SK-N-SH (cell line): ENCODE results near the gene SLC16A12. TPM values are rescaled to one million over a fixed set of nuclear protein-coding genes. Genes with fewer than 3 reads are reported as not detected.

Experiments
- CTCF ChIA-PET: fragments of 300-600, 350-600 bp; formaldehyde crosslinking; extraction: SDS; loops from one replicate; lab custom pipeline; 2021; lab: Yijun Ruan, JAX
- POLR2A ChIA-PET: fragments of 350-600 bp; sonication (Branson Sonifier 250); formaldehyde crosslinking; extraction: SDS; loops from one replicate; lab custom pipeline; 2020; ENCODE audit warnings: antibody characterized with exemption, inconsistent platforms; lab: Yijun Ruan, JAX
- DNase-seq: peaks from one replicate; pipeline ENCODE4 v3.0.0; 2012
- H2AFZ ChIP-seq: fragments of 200-600 bp; sonication (generic); 2 replicates; pipeline ENCODE4 v1.8.1; 2016; ENCODE audit warnings: antibody characterized with exemption, mild to moderate bottlenecking, low read depth
- H3F3A ChIP-seq: fragments of 200-600 bp; sonication (generic); replicated peaks from 2 replicates; pipeline ENCODE3; 2016; ENCODE audit warnings: antibody characterized with exemption, mild to moderate bottlenecking; ENCODE audit not compliant: insufficient read depth
- H3K27ac ChIP-seq, 2 experiments: fragments of 200-500 bp in 1 of 2; fragments of 200-600 bp in 1 of 2; sonication (Bioruptor generic) in 1 of 2; sonication (generic), shearing (Covaris generic) in 1 of 2; 2 replicates each; pipeline versions ENCODE4 v1.5.1 to v1.6.1; 2014 to 2016; ENCODE audit warnings: low read depth in 2 of 2, inconsistent platforms in 1 of 2, low read length in 1 of 2, mild to moderate bottlenecking in 1 of 2, mixed read lengths in 1 of 2
- H3K27me3 ChIP-seq: fragments of 200-600 bp; sonication (generic), shearing (Covaris generic); 2 replicates; pipeline ENCODE4 v1.6.1; 2016; ENCODE audit warnings: mixed run types; ENCODE audit not compliant: insufficient read depth
- H3K36me3 ChIP-seq, 2 experiments: fragments of 200-500 bp in 1 of 2; fragments of 200-600 bp in 1 of 2; sonication (Bioruptor generic) in 1 of 2; sonication (generic) in 1 of 2; replicated peaks in 1 of 2; 2 replicates each; pipeline versions ENCODE3 to v1.5.1; 2014 to 2016; ENCODE audit warnings: low read length in 1 of 2, mild to moderate bottlenecking in 1 of 2; ENCODE audit not compliant: insufficient read depth in 2 of 2, control insufficient read depth in 1 of 2
- H3K4me1 ChIP-seq, 2 experiments: fragments of 200-500 bp in 1 of 2; fragments of 200-600 bp in 1 of 2; sonication (Bioruptor generic) in 1 of 2; sonication (generic), shearing (Covaris generic) in 1 of 2; 2 replicates each; pipeline versions ENCODE4 v1.5.1 to v1.6.1; 2014 to 2016; ENCODE audit warnings: low read depth in 1 of 2, low read length in 1 of 2, mixed run types in 1 of 2; ENCODE audit not compliant: insufficient read depth in 2 of 2, control insufficient read depth in 1 of 2
- H3K4me2 ChIP-seq: fragments of 200-600 bp; sonication (generic), shearing (Covaris generic); 2 replicates; pipeline ENCODE4 v1.6.1; 2017; ENCODE audit warnings: mixed run types
- H3K4me3 ChIP-seq, 2 experiments: fragments of 200-500 bp in 1 of 2; fragments of 200-600 bp in 1 of 2; sonication (Bioruptor generic) in 1 of 2; sonication (generic), shearing (Covaris generic) in 1 of 2; 2 replicates each; pipeline versions ENCODE4 v1.5.1 to v1.8.1; 2014 to 2016; ENCODE audit warnings: low read depth in 2 of 2, inconsistent platforms in 1 of 2, low read length in 1 of 2, mild to moderate bottlenecking in 1 of 2, mixed read lengths in 1 of 2, moderate library complexity in 1 of 2
- H3K79me2 ChIP-seq: fragments of 200-600 bp; sonication (generic); 2 replicates; pipeline ENCODE4 v1.8.1; 2017; ENCODE audit warnings: mild to moderate bottlenecking; ENCODE audit not compliant: insufficient read depth
- H3K9ac ChIP-seq: fragments of 200-600 bp; sonication (generic); 2 replicates; pipeline ENCODE4 v1.6.1; 2017; ENCODE audit warnings: mixed run types
- H3K9me2 ChIP-seq: fragments of 200-600 bp; sonication (generic); 2 replicates; pipeline ENCODE4 v1.6.1; 2017; ENCODE audit warnings: mixed run types
- H3K9me3 ChIP-seq: fragments of 200-600 bp; sonication (generic); 2 replicates; pipeline ENCODE4 v1.6.1; 2017; ENCODE audit warnings: mixed run types, mild to moderate bottlenecking, moderate library complexity
- H4K20me1 ChIP-seq: fragments of 200-600 bp; sonication (generic); 2 replicates; pipeline ENCODE4 v1.6.1; 2017; ENCODE audit warnings: mild to moderate bottlenecking, mixed run types; ENCODE audit not compliant: insufficient read depth
- CHD2 ChIP-seq: fragments of 150-350 bp; IDR thresholded peaks from 2 replicates; pipeline ENCODE4 v1.6.1; 2018; ENCODE audit warnings: low read length; ENCODE audit not compliant: partially characterized antibody
- ELF1 ChIP-seq: IDR thresholded peaks from 2 replicates; pipeline ENCODE4 v1.4.0; 2012
- EP300 ChIP-seq, 2 experiments: IDR thresholded peaks; 2 replicates each; pipeline versions ENCODE4 v1.4.0 to v1.6.1; 2012; ENCODE audit warnings: borderline replicate concordance in 1 of 2, low read depth in 1 of 2, low read length in 1 of 2
- EZH2phosphoT487 ChIP-seq: fragments of 200-600 bp; sonication (generic); IDR thresholded peaks from 2 replicates; pipeline ENCODE4 v1.6.1; 2017; ENCODE audit warnings: low read depth, mixed run types, mild to moderate bottlenecking, antibody characterized with exemption, moderate library complexity, borderline replicate concordance
- GABPA ChIP-seq: IDR thresholded peaks from 2 replicates; pipeline ENCODE4 v1.4.0; 2012; ENCODE audit warnings: low read depth, mild to moderate bottlenecking
- MAX ChIP-seq: IDR thresholded peaks from 2 replicates; pipeline ENCODE4 v1.4.0; 2012; ENCODE audit warnings: low read depth
- MEF2A ChIP-seq: IDR thresholded peaks from 2 replicates; pipeline ENCODE4 v1.4.0; 2012; ENCODE audit warnings: low read depth, borderline replicate concordance
- MXI1 ChIP-seq: IDR thresholded peaks from 2 replicates; pipeline ENCODE4 v1.6.1; 2012; ENCODE audit warnings: mild to moderate bottlenecking, low read depth, low read length, improper control_type of control experiment
- NFIC ChIP-seq: IDR thresholded peaks from 2 replicates; pipeline ENCODE4 v1.4.0; 2012; ENCODE audit warnings: borderline replicate concordance
- POLR2AphosphoS5 ChIP-seq: IDR thresholded peaks from 2 replicates; pipeline ENCODE4 v1.6.1; 2012; ENCODE audit warnings: low read depth, low read length
- RAD21 ChIP-seq: IDR thresholded peaks from 2 replicates; pipeline ENCODE4 v1.6.1; 2012; ENCODE audit warnings: mild to moderate bottlenecking, low read length
- RCOR1 ChIP-seq: fragments of 150-350 bp; IDR thresholded peaks from 2 replicates; pipeline ENCODE4 v1.6.1; 2017; ENCODE audit warnings: antibody characterized with exemption, low read length
- TAF1 ChIP-seq: IDR thresholded peaks from 2 replicates; pipeline ENCODE4 v1.6.1; 2012; ENCODE audit warnings: low read depth, mild to moderate bottlenecking, low read length, moderate library complexity, borderline replicate concordance
- TEAD4 ChIP-seq: IDR thresholded peaks from 2 replicates; pipeline ENCODE4 v1.4.0; 2012; ENCODE audit warnings: mild to moderate bottlenecking, borderline replicate concordance; ENCODE audit not compliant: insufficient read depth
- USF2 ChIP-seq: fragments of 150-350 bp; IDR thresholded peaks from 2 replicates; pipeline ENCODE4 v1.6.1; 2017; ENCODE audit warnings: antibody characterized with exemption, low read length, low read depth, borderline replicate concordance
- YY1 ChIP-seq: IDR thresholded peaks from 2 replicates; pipeline ENCODE4 v1.4.0; 2012; ENCODE audit warnings: low read depth, mild to moderate bottlenecking
- WGBS: methylation state at CpG from one replicate; pipeline ENCODE4 v1.1.6; 2017; ENCODE audit warnings: low lambda C conversion rate; 5-methylcytosine and 5-hydroxymethylcytosine counted together
- polyA plus RNA-seq, 3 experiments: library from polyadenylated mRNA; depleted of rRNA; stranded (reverse); fragments of >200 nt; gene quantifications; 2 replicates each; pipeline ENCODE4 v1.2.3, GENCODE V29; 2012
- TF ChIP-seq, protein P1 (sequence below): fragments of 150-350 bp; IDR thresholded peaks from 2 replicates; pipeline ENCODE4 v1.6.1; 2016; ENCODE audit warnings: mild to moderate bottlenecking, low read depth, low read length
- TF ChIP-seq, protein P2 (sequence below): IDR thresholded peaks from 2 replicates; pipeline ENCODE4; 2012

Gene SLC16A12
- polyA plus RNA-seq, 1 of the 3 experiments (the other 2 are of a cell fraction) = 0.13 TPM

GRCh38 chr10:89567576-89568245 lies 32.3 kb upstream of the SLC16A12 start:
- Histone ChIP-seq H3K36me3 (no peaks in the 10 kb centered on the region), H3K4me3 (no peak overlapping the region), H3K9ac (no peak overlapping the region), H4K20me1 (no peaks in the 10 kb centered on the region), H3K79me2 (no peaks in the 10 kb centered on the region), H2AFZ (no peak overlapping the region), H3K9me3 (no peaks in the 10 kb centered on the region)
- POLR2A ChIA-PET = no interaction called here
- 74% methylated on average over 3 of the region's 3 CpGs for WGBS
- DNase-seq = no peak
- TF ChIP-seq TEAD4 = no peak
- no peak for TF ChIP-seq EP300 (IDR thresholded peaks at IDR 0.05; ENCODE audit: borderline replicate concordance in 1 of 2, low read depth in 1 of 2, low read length in 1 of 2)
- no peak for TF ChIP-seq NFIC
- TF ChIP-seq MAX = no peak
- TF ChIP-seq USF2 = no peak
- no peak for TF ChIP-seq POLR2AphosphoS5
- no peak for TF ChIP-seq ELF1
- TF ChIP-seq, protein P1, sequence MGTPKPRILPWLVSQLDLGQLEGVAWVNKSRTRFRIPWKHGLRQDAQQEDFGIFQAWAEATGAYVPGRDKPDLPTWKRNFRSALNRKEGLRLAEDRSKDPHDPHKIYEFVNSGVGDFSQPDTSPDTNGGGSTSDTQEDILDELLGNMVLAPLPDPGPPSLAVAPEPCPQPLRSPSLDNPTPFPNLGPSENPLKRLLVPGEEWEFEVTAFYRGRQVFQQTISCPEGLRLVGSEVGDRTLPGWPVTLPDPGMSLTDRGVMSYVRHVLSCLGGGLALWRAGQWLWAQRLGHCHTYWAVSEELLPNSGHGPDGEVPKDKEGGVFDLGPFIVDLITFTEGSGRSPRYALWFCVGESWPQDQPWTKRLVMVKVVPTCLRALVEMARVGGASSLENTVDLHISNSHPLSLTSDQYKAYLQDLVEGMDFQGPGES = no peak
- TF ChIP-seq MXI1 = no peak
- TF ChIP-seq RCOR1 = no peak
- no peak for TF ChIP-seq RAD21
- TF ChIP-seq CHD2 = no peak
- TF ChIP-seq TAF1 = no peak
- no peak for TF ChIP-seq YY1
- no peak for TF ChIP-seq EZH2phosphoT487
- TF ChIP-seq GABPA = no peak
- TF ChIP-seq MEF2A = no peak
- TF ChIP-seq, protein P2, sequence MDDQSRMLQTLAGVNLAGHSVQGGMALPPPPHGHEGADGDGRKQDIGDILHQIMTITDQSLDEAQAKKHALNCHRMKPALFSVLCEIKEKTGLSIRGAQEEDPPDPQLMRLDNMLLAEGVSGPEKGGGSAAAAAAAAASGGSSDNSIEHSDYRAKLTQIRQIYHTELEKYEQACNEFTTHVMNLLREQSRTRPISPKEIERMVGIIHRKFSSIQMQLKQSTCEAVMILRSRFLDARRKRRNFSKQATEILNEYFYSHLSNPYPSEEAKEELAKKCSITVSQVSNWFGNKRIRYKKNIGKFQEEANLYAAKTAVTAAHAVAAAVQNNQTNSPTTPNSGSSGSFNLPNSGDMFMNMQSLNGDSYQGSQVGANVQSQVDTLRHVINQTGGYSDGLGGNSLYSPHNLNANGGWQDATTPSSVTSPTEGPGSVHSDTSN = no peak
- TF ChIP-seq, all 33 proteins: peak for 0
- Histone ChIP-seq H3K27me3 (no peaks in the 10 kb centered on the region), H3F3A (no peaks in the 10 kb centered on the region), H3K4me1 (no peaks in the 10 kb centered on the region; a peak in 2 of 4 replicates), H3K4me2 (no peak overlapping the region), H3K9me2 (no peaks in the 10 kb centered on the region), H3K27ac (no peak overlapping the region)
- CTCF ChIA-PET = interaction anchor here (1.8 to 2.2 kb wide), 2 partner anchors 101 to 143 kb away, joined by 7 read pairs; no protein-coding TSS in a partner anchor
